Glutamatergic neuron (in vitro differentiated cells): ENCODE data around the gene KCTD13. TPM values are rescaled to one million over a fixed set of nuclear protein-coding genes. Genes with fewer than 3 reads are reported as not detected.

Experiments
- DNase-seq: peaks from one replicate; pipeline ENCODE4 v3.0.0; 2022
- H3K27ac Mint-ChIP-seq: one replicate; pipeline ENCODE4 v1.8.0; 2020; ENCODE audit warnings: mild to moderate bottlenecking, mixed read lengths, inconsistent platforms; ENCODE audit not compliant: unreplicated experiment
- H3K27me3 Mint-ChIP-seq: one replicate; pipeline ENCODE4 v1.8.0; 2020; ENCODE audit warnings: mild to moderate bottlenecking, moderate library complexity, mixed read lengths, inconsistent platforms; ENCODE audit not compliant: unreplicated experiment
- H3K36me3 Mint-ChIP-seq: one replicate; pipeline ENCODE4 v1.8.0; 2020; ENCODE audit warnings: mild to moderate bottlenecking, mixed read lengths, inconsistent platforms; ENCODE audit not compliant: unreplicated experiment
- H3K4me1 Mint-ChIP-seq: one replicate; pipeline ENCODE4 v1.8.0; 2020; ENCODE audit warnings: mild to moderate bottlenecking, low read depth, mixed read lengths, inconsistent platforms; ENCODE audit not compliant: unreplicated experiment
- H3K4me3 Mint-ChIP-seq: one replicate; pipeline ENCODE4 v1.8.0; 2020; ENCODE audit warnings: mild to moderate bottlenecking, mixed read lengths, inconsistent platforms; ENCODE audit not compliant: unreplicated experiment
- H3K9me3 Mint-ChIP-seq: one replicate; pipeline ENCODE4 v1.8.0; 2020; ENCODE audit warnings: mild to moderate bottlenecking, moderate library complexity, mixed read lengths, inconsistent platforms; ENCODE audit not compliant: unreplicated experiment
- total RNA-seq: library from RNA; stranded (reverse); fragmentation: NEBNext Ultra II Directional; extraction: Animal tissue kit (Norgen Biotek cat#: 25700); gene quantifications from one replicate; pipeline ENCODE4 v1.2.1, GENCODE V29; 2021; ENCODE audit not compliant: unreplicated experiment
- TF ChIP-seq, protein P1 (sequence below): fragments of 200-600 bp; sonication (generic); IDR thresholded peaks from one replicate; pipeline ENCODE4 v1.5.0; 2021; ENCODE audit not compliant: partially characterized antibody, unreplicated experiment

KCTD13 gene
- total RNA-seq, 1 donor from 2014 or later, result 18.4 TPM

DNA sequence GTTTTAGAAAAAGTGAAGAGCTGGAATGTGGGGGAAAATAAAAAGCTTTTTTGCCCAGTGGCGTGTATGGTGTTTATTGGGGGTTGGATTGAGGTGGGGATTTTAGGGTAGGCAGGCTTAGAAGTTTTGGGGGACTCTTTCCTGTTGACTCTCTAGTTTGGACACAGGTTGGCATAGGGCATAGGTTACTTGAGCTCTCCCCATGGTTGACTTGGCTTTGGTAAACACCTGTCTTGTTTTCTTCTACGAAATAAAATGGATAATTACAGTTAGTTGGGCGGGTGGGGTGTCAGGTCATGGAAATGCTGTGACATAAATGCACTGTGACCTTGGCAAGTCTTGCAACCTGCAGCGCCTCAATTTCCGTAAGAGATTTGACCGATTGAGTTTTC is 47.0 kb upstream of the KCTD13 start:
- DNase-seq, result no peak
- Mint-ChIP-seq H3K4me1 (peaks cover 26% of the 10 kb centered on the region), H3K9me3 (peaks cover 17% of the 10 kb centered on the region), H3K27me3 (peaks cover 8% of the 10 kb centered on the region), H3K4me3 (peak overlapping the region; percentile 40), H3K36me3 (peaks cover 4% of the 10 kb centered on the region), H3K27ac (no peak overlapping the region)
- TF ChIP-seq, protein P1, sequence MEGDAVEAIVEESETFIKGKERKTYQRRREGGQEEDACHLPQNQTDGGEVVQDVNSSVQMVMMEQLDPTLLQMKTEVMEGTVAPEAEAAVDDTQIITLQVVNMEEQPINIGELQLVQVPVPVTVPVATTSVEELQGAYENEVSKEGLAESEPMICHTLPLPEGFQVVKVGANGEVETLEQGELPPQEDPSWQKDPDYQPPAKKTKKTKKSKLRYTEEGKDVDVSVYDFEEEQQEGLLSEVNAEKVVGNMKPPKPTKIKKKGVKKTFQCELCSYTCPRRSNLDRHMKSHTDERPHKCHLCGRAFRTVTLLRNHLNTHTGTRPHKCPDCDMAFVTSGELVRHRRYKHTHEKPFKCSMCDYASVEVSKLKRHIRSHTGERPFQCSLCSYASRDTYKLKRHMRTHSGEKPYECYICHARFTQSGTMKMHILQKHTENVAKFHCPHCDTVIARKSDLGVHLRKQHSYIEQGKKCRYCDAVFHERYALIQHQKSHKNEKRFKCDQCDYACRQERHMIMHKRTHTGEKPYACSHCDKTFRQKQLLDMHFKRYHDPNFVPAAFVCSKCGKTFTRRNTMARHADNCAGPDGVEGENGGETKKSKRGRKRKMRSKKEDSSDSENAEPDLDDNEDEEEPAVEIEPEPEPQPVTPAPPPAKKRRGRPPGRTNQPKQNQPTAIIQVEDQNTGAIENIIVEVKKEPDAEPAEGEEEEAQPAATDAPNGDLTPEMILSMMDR, result no peak

DNA sequence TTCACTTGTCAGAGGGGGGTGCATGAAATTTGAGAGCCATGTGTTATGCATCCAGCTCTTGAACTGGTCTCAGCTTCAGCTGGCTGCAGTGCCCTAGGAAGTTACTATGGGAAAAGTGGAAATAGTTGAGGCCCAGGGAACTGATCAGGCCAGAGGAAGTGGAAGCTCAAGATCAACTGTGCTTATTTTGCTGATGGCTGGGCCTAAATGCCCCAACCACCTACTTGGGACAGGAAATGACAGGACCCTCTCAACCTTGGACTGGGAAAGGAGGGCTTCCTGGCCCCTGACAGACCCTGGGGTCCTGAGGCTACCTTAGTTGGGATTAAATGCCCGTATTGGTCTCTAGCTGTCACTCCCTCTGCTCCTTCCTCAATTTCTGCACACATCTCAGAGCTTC is 46.5 kb upstream of the KCTD13 start:
- peaks cover 26% of the 10 kb centered on the region for H3K4me1 Mint-ChIP-seq
- peaks cover 17% of the 10 kb centered on the region for H3K9me3 Mint-ChIP-seq
- H3K27me3 Mint-ChIP-seq, result peaks cover 8% of the 10 kb centered on the region
- H3K27ac Mint-ChIP-seq, result no peak overlapping the region
- no peak for DNase-seq
- H3K4me3 Mint-ChIP-seq, result peak overlapping the region; percentile 40
- TF ChIP-seq, protein P1, result no peak
- H3K36me3 Mint-ChIP-seq, result peaks cover 4% of the 10 kb centered on the region

DNA sequence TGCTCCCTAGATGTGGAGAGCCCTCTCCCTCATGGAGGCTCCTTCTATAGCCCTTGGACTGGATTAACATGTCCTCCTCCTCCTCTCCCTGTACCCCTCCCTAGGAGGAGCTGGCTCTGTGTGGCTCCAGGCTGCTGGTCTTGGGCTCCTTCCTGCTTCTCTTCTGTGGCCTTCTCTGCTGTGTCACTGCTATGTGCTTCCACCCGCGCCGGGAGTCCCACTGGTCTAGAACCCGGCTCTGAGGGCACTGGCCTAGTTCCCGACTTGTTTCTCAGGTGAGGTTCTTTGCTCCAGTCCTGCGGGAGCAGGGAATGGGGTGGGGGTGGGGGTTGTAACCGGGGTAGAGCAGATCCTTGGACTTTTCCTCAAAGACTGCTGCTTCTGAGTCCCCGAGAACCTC is 45.3 kb upstream of the KCTD13 start:
- Mint-ChIP-seq H3K4me1 (peaks cover 18% of the 10 kb centered on the region), H3K36me3 (peaks cover 4% of the 10 kb centered on the region), H3K27me3 (peaks cover 8% of the 10 kb centered on the region), H3K27ac (no peak overlapping the region), H3K4me3 (no peak overlapping the region), H3K9me3 (peaks cover 17% of the 10 kb centered on the region)
- no peak for DNase-seq
- TF ChIP-seq, protein P1, result no peak

DNA sequence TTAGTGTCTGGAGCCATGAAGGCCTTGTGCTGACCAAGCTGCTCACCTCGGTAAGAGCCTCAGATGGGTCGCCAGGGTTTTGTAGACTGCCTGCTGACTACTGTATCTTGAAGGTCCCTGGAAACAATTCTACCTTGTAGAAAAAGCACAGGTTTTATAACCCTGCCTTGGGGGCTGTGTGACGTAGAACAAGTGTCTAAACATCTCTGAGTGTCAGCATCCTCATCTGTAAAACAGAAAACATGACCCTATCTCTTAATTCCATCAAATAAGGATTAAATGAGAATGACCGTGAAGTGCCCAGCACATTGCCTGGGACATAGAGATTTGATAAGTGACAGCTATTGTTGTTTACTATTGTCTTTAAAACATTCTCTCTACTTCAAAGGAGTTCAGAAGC is 42.2 kb upstream of the KCTD13 start:
- Mint-ChIP-seq H3K27ac (no peak overlapping the region), H3K4me1 (peaks cover 2% of the 10 kb centered on the region), H3K9me3 (peaks cover 6% of the 10 kb centered on the region), H3K27me3 (peaks cover 3% of the 10 kb centered on the region), H3K4me3 (no peak overlapping the region), H3K36me3 (peaks cover 8% of the 10 kb centered on the region)
- TF ChIP-seq, protein P1, result no peak
- no peak for DNase-seq

DNA sequence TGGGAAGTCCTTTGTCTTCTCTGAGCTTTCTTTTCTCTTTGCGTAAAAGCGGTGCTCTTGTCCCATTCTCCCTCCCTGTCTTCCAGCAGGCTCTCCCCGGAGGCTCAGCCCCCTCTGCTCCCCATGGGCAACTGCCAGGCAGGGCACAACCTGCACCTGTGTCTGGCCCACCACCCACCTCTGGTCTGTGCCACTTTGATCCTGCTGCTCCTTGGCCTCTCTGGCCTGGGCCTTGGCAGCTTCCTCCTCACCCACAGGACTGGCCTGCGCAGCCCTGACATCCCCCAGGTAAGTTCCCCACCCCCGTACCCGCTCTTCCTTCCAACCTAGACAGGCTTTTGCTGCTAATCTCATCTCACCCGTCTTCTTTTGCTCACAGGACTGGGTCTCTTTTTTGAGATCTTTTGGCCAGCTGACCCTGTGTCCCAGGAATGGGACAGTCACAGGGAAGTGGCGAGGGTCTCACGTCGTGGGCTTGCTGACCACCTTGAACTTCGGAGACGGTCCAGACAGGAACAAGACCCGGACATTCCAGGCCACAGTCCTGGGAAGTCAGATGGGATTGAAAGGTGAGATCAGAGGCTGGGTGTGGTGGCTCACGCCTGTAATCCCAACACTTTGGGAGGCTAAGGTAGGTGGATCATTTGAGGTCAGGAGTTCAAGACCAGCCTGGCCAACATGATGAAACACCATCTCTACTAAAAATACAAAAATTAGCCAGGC is 37.2 kb upstream of the KCTD13 start:
- H3K4me1 Mint-ChIP-seq, result no peaks in the 10 kb centered on the region
- DNase-seq, result no peak
- H3K27me3 Mint-ChIP-seq, result peaks cover 2% of the 10 kb centered on the region
- H3K4me3 Mint-ChIP-seq, result peak overlapping the region; percentile 95
- peaks cover 4% of the 10 kb centered on the region for H3K36me3 Mint-ChIP-seq
- peaks cover 6% of the 10 kb centered on the region for H3K9me3 Mint-ChIP-seq
- TF ChIP-seq, protein P1, result no peak
- H3K27ac Mint-ChIP-seq, result no peak overlapping the region
